Measurements from ENCODE around the gene CCSER1. TPM values are rescaled to one million over a fixed set of nuclear protein-coding genes. Genes with fewer than 3 reads are reported as not detected.

CCSER1 gene
- polyA plus RNA-seq, 3 donors: 0.09 to 0.75 (median 0.13) TPM

DNA sequence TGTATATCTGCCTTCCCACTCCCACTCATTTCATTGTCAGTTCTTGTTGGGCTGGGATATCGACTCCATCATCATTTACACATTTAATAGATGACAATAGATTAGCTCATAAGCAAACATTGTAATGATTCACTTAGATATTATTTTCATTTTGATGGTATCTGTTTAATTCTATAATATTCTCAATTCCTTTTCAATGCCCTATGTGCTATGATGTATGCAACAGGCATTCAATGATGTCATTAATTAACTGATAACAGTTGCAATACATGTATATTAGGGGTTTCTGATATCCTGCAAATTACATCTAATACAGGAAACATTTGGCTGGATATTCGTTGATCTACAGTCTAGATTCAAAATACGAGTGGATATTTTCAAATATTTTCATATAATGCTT is 850.5 kb downstream of the CCSER1 start:
- no peak for DNase-seq
- Mint-ChIP-seq H3K36me3 (no peaks in the 10 kb centered on the region), H3K4me1 (no peaks in the 10 kb centered on the region), H3K27me3 (ENCODE audit: low read depth in 3 of 3) (no peaks in the 10 kb centered on the region), H3K27ac (no peak overlapping the region), H3K4me3 (no peak overlapping the region), H3K9me3 (peaks cover 0 to 3% (median 0%) of the 10 kb centered on the region in 7 donors)
- Histone ChIP-seq H3K4me3 (replicated peaks in 1 of 3; ENCODE audit: low read depth in 2 of 3, low read length in 3 of 3) (no peak overlapping the region), H3K4me1 (ENCODE audit: control insufficient read depth in 1 of 2, insufficient read depth in 2 of 2, low read length in 2 of 2) (no peaks in the 10 kb centered on the region), H3K27ac (ENCODE audit: low read depth in 1 of 2, low read length in 2 of 2) (no peak overlapping the region), H3K9me3 (replicated peaks in 1 of 2; ENCODE audit: control insufficient read depth in 1 of 2, insufficient read depth in 1 of 2, low read length in 2 of 2) (no peaks in the 10 kb centered on the region), H3K36me3 (replicated peaks in 1 of 2; ENCODE audit: control insufficient read depth in 1 of 2, insufficient read depth in 2 of 2, low read length in 2 of 2) (no peaks in the 10 kb centered on the region), H3K27me3 (ENCODE audit: control insufficient read depth in 2 of 2, insufficient read depth in 2 of 2, low read length in 2 of 2) (no peaks in the 10 kb centered on the region), H4K20me1 (ENCODE audit: insufficient read depth, low read length) (no peaks in the 10 kb centered on the region), H2AFZ (ENCODE audit: insufficient read depth, low read depth, low read length, poor library complexity, severe bottlenecking) (no peak overlapping the region), H3K9ac (ENCODE audit: insufficient read depth, low read length, poor library complexity, severe bottlenecking) (no peak overlapping the region), H3K79me2 (ENCODE audit: insufficient read depth, low read length) (no peaks in the 10 kb centered on the region), H3K4me2 (replicated peaks; ENCODE audit: extremely low read depth, low read length, poor library complexity, severe bottlenecking) (no peak overlapping the region)
- TF ChIP-seq, protein P1, sequence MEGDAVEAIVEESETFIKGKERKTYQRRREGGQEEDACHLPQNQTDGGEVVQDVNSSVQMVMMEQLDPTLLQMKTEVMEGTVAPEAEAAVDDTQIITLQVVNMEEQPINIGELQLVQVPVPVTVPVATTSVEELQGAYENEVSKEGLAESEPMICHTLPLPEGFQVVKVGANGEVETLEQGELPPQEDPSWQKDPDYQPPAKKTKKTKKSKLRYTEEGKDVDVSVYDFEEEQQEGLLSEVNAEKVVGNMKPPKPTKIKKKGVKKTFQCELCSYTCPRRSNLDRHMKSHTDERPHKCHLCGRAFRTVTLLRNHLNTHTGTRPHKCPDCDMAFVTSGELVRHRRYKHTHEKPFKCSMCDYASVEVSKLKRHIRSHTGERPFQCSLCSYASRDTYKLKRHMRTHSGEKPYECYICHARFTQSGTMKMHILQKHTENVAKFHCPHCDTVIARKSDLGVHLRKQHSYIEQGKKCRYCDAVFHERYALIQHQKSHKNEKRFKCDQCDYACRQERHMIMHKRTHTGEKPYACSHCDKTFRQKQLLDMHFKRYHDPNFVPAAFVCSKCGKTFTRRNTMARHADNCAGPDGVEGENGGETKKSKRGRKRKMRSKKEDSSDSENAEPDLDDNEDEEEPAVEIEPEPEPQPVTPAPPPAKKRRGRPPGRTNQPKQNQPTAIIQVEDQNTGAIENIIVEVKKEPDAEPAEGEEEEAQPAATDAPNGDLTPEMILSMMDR (IDR thresholded peaks at IDR 0.05): no peak
- intact Hi-C loops (cut with micrococcal nuclease): no loop called here
- WGBS (ENCODE audit: insufficient coverage): 80% methylated on average over 1 of the region's 3 CpGs

DNA sequence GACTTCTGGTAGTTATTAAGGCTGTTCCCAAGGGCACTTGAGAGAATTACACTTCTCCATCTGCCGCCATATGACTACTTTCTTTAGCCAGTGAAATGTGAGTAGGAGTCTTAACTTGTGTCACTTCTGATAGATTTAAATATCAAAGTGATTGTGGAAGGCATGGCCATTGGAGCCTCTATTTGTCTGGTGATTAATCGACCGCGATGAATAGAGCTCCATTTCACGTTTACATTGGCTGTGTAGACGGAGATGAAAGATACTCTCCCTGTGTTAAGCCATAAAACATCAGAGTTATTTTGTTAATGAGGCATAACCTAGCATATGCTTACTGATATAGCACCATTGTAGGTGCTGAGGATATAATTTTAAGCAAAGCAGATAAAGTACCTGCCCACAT is 852.4 kb downstream of the CCSER1 start:
- Mint-ChIP-seq H3K27ac (no peak overlapping the region), H3K9me3 (peaks cover 0 to 5% (median 0%) of the 10 kb centered on the region in 7 donors), H3K27me3 (ENCODE audit: low read depth in 3 of 3) (no peaks in the 10 kb centered on the region), H3K36me3 (no peaks in the 10 kb centered on the region), H3K4me3 (no peak overlapping the region), H3K4me1 (no peaks in the 10 kb centered on the region)
- no peaks in the 10 kb centered on the region for H3K79me2 ChIP-seq (ENCODE audit: insufficient read depth, low read length)
- TF ChIP-seq, protein P1 (IDR thresholded peaks at IDR 0.05): no peak
- no peak overlapping the region for H2AFZ ChIP-seq (ENCODE audit: insufficient read depth, low read depth, low read length, poor library complexity, severe bottlenecking)
- DNase-seq: no peak
- H3K9ac ChIP-seq (ENCODE audit: insufficient read depth, low read length, poor library complexity, severe bottlenecking): no peak overlapping the region
- no peak overlapping the region for H3K27ac ChIP-seq (ENCODE audit: low read depth in 1 of 2, low read length in 2 of 2)
- intact Hi-C loops (cut with micrococcal nuclease): no loop called here
- no peaks in the 10 kb centered on the region for H4K20me1 ChIP-seq (ENCODE audit: insufficient read depth, low read length)
- no peaks in the 10 kb centered on the region for H3K4me1 ChIP-seq (ENCODE audit: control insufficient read depth in 1 of 2, insufficient read depth in 2 of 2, low read length in 2 of 2)
- WGBS (ENCODE audit: insufficient coverage): no CpG with 5 or more reads among the region's 6 CpGs
- H3K4me3 ChIP-seq (replicated peaks in 1 of 3; ENCODE audit: low read depth in 2 of 3, low read length in 3 of 3): no peak overlapping the region
- H3K4me2 ChIP-seq (replicated peaks; ENCODE audit: extremely low read depth, low read length, poor library complexity, severe bottlenecking): no peak overlapping the region
- no peaks in the 10 kb centered on the region for H3K9me3 ChIP-seq (replicated peaks in 1 of 2; ENCODE audit: control insufficient read depth in 1 of 2, insufficient read depth in 1 of 2, low read length in 2 of 2)
- no peaks in the 10 kb centered on the region for H3K36me3 ChIP-seq (replicated peaks in 1 of 2; ENCODE audit: control insufficient read depth in 1 of 2, insufficient read depth in 2 of 2, low read length in 2 of 2)
- no peaks in the 10 kb centered on the region for H3K27me3 ChIP-seq (ENCODE audit: control insufficient read depth in 2 of 2, insufficient read depth in 2 of 2, low read length in 2 of 2)

All from CD14-positive monocyte (primary cell).